Aorta (tissue), 5 donors: ENCODE results near the gene CYTH3. TPM values are rescaled to one million over a fixed set of nuclear protein-coding genes. Genes with fewer than 3 reads are reported as not detected.
"Not testable (repeated sequence)": the region's sequence is repeated elsewhere in the genome, so short reads cannot be mapped to it uniquely, and the experiment has no call there.

Experiments used
- ATAC-seq: fragments of 200-7000 bp; cut with Tn5 transposase; one replicate; pipeline ENCODE4 v1.9.1; 2022; ENCODE audit warnings: moderate library complexity; ENCODE audit not compliant: low FRiP score
- DNase-seq, 2 donors: peaks; one replicate each; pipeline ENCODE4 v3.0.0-alpha.2; 2020
- H3K27ac ChIP-seq, 2 donors: one replicate each; pipeline ENCODE4 v1.5.1; 2013; ENCODE audit warnings: low read length in 2 of 2, mild to moderate bottlenecking in 2 of 2, moderate library complexity in 2 of 2, control low read depth in 1 of 2, inconsistent platforms in 1 of 2, low read depth in 1 of 2
- H3K27me3 ChIP-seq, 2 donors: one replicate each; pipeline ENCODE4 v1.6.1; 2013; ENCODE audit warnings: control low read depth in 1 of 2, low read length in 1 of 2, mild to moderate bottlenecking in 1 of 2, moderate library complexity in 1 of 2; ENCODE audit not compliant: insufficient read depth in 2 of 2, control insufficient read depth in 1 of 2
- H3K36me3 ChIP-seq, 2 donors: one replicate each; pipeline ENCODE4 v1.6.1; 2013; ENCODE audit warnings: control low read depth in 1 of 2, low read length in 1 of 2, mild to moderate bottlenecking in 1 of 2; ENCODE audit not compliant: insufficient read depth in 2 of 2, control insufficient read depth in 1 of 2
- H3K4me1 ChIP-seq, 2 donors: one replicate each; pipeline ENCODE4 v1.6.1; 2013; ENCODE audit warnings: low read length in 2 of 2, control low read depth in 1 of 2, mild to moderate bottlenecking in 1 of 2, moderate library complexity in 1 of 2; ENCODE audit not compliant: insufficient read depth in 2 of 2, control insufficient read depth in 1 of 2
- H3K4me3 ChIP-seq, 2 donors: one replicate each; pipeline ENCODE4 v1.5.1; 2013; ENCODE audit warnings: low read length in 2 of 2, control low read depth in 1 of 2, mild to moderate bottlenecking in 1 of 2
- H3K9me3 ChIP-seq: one replicate; pipeline ENCODE4 v1.6.1; 2013; ENCODE audit warnings: mild to moderate bottlenecking, low read length; ENCODE audit not compliant: control insufficient read depth
- WGBS, 2 donors: extraction: QIAGEN DNeasy Blood & Tissue Kit; methylation state at CpG; one replicate each; pipeline ENCODE4 v1.1.7; 2013; 5-methylcytosine and 5-hydroxymethylcytosine counted together
- intact Hi-C, 2 donors: fragments of 100-400 bp; cut with DNase I; formaldehyde crosslinking; loops; one replicate each; pipeline versions ENCODE4 v1.14.2 to v1.15.0; 2022
- polyA plus RNA-seq, 2 donors: library from polyadenylated mRNA; stranded (reverse); fragments of 200-250 nt; gene quantifications; one replicate each; pipeline ENCODE4 v1.2.3, GENCODE V29; 2013
- total RNA-seq, 2 donors: library from RNA; stranded (reverse); fragmentation: NEBNext Ultra II Directional; extraction: Animal tissue kit (Norgen Biotek cat#: 25700); gene quantifications; one replicate each; pipeline ENCODE4 v1.2.1, GENCODE V29; 2021
- donor health status: healthy with polysubstance abuse.
- donor health status: Bipolar disorder and iron deficiency.
- donor health status: DM: no; HTN: no; CAD: no.
- donor health status: DM: no; HTN: no; CAD: no.
- donor health status: DM: yes; HTN: yes; CAD: no.

CYTH3 gene
- total and polyA plus RNA-seq, 4 donors: 20.2 to 63.7 (median 49.0) TPM

DNA sequence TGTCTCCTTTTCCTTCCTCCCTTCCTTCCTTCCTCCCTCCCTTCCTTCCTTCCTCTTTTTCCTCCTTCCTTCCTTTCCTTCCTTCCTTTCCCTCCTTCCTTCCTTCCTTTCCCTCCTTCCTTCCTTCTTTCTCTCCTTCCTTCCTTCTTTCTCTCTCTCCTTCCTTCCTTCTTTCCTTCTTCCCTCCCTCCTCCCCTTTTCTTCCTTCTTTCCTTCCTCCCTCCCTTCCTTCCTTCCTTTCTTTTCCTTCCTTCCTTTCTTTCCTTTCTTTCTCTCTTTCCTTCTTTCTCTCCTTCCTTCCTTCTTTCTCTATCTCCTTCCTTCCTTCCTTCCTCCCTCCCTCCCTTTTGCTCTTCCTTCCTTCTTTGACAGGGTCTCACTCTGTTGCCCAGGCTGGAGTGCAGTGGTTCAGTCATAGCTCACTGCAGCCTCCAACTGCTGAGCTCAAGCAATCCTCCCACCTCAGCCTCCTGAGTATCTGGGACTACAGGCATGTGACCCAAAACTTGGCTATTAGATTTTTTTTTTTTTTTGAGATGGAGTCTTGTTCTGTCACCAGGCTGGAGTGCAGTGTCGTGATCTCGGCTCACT is 15.9 kb upstream of the CYTH3 start:
- Histone ChIP-seq H3K27ac (no peak overlapping the region), H3K9me3 (no peaks in the 10 kb centered on the region), H3K4me1 (no peaks in the 10 kb centered on the region), H3K27me3 (no peaks in the 10 kb centered on the region), H3K36me3 (no peaks in the 10 kb centered on the region), H3K4me3 (no peak overlapping the region)
- intact Hi-C loops: no loop called here
- no peak for ATAC-seq
- DNase-seq: peak in 1 of 2 donors; percentile 2
- WGBS, 2 donors: 96 to 98% methylated on average over 2 of the region's 2 CpGs

DNA sequence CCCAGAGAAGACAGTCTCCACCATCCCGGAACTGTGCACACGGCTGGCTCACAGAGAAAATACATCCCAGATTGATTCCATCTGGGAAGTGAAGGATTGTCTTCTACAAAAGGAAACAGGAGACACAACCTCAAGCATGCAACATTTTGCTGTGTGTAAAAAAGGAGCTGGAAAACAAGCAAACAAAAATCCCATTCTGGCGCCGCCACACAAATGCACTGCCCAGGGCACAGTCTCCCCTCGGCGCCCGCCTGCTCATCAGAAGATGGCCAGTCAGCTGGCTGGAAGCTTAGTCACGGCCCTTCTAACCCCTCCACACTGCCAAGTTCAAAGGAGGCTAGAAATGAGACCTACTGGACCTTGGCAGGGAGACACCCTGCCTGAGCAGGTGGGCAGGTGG is 14.1 kb upstream of the CYTH3 start:
- DNase-seq (peak in 1 of 2 donors; percentile 58), ATAC-seq (no peak)
- Histone ChIP-seq H3K4me3 (no peak overlapping the region), H3K4me1 (no peaks in the 10 kb centered on the region), H3K9me3 (no peaks in the 10 kb centered on the region), H3K27ac (no peak overlapping the region), H3K36me3 (no peaks in the 10 kb centered on the region), H3K27me3 (no peaks in the 10 kb centered on the region)
- intact Hi-C loops: no loop called here
- 91 to 93% methylated on average over 8 of the region's 8 CpGs for WGBS, 2 donors

DNA sequence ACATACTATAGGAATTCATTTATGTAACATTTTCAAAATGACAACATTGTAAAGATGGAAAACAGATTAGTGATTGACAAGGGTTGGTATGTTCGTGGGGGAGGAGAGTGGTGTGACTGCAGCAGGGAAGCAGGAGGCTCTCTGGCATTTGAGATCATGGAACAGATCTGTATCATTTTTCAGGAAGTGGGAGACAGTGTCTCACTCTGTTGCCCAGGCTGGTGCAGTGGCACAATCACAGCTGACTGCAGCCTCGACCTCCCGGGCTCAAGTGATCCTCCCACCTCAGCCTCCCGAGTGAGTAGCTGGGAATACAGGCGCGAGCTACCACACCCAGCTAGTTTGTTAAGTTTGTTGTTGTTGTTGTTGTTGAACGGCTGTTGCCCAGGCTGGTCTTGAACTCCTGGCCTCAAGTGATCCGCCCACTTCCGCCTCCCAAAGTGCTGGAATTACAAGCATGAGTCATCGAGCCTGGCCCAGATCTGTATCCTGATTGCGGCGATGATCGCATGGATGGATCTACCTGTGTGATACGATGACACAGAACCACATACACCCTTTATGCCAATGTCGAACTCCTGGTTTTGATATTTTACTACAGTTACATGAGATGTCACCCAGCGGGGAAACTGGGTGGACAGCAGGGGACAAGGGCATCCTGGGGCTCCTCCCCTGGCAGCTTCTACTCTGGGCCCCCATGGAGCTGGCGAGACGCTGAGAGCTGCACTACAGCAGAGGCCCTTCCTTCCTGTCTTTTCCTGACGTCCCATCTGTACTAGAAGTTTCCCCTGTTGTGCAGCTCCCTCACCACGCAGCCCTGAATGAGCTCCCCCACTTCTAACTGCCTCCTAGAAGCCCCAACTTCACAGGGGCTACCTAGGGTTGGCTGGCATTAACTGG is 12.3 kb upstream of the CYTH3 start:
- Histone ChIP-seq H3K36me3 (no peaks in the 10 kb centered on the region), H3K27ac (no peak overlapping the region), H3K4me3 (no peak overlapping the region), H3K27me3 (no peaks in the 10 kb centered on the region), H3K4me1 (no peaks in the 10 kb centered on the region), H3K9me3 (no peaks in the 10 kb centered on the region)
- DNase-seq (peak in 1 of 2 donors; percentile 65), ATAC-seq (no peak)
- WGBS, 2 donors: 91 to 94% methylated on average over 20 of the region's 20 CpGs
- intact Hi-C loops: no loop called here

DNA sequence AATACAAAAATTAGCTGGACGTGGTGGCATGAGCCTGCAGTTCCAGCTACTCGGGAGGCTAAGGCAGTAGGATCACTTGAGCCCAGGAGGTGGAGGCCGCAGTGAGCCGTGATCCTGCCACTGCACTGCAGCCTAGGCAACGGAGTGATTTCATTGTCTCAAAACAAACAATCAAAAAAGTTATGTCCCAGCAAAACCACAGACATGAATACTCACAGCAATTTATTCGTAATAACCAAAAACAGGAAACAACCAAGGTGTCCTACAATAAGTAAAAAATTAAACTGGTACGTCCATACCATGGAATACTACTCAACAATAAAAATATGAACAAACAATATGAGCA is 11.6 kb upstream of the CYTH3 start:
- no peaks in the 10 kb centered on the region for H3K9me3 ChIP-seq
- H3K36me3 ChIP-seq: no peaks in the 10 kb centered on the region
- H3K27ac ChIP-seq: no peak overlapping the region
- no peak for ATAC-seq
- DNase-seq: peak in 1 of 2 donors; percentile 7
- H3K27me3 ChIP-seq: no peaks in the 10 kb centered on the region
- H3K4me1 ChIP-seq: no peaks in the 10 kb centered on the region
- intact Hi-C loops: no loop called here
- no peak overlapping the region for H3K4me3 ChIP-seq
- 96% methylated on average over 7 of the region's 7 CpGs for WGBS, 2 donors

DNA sequence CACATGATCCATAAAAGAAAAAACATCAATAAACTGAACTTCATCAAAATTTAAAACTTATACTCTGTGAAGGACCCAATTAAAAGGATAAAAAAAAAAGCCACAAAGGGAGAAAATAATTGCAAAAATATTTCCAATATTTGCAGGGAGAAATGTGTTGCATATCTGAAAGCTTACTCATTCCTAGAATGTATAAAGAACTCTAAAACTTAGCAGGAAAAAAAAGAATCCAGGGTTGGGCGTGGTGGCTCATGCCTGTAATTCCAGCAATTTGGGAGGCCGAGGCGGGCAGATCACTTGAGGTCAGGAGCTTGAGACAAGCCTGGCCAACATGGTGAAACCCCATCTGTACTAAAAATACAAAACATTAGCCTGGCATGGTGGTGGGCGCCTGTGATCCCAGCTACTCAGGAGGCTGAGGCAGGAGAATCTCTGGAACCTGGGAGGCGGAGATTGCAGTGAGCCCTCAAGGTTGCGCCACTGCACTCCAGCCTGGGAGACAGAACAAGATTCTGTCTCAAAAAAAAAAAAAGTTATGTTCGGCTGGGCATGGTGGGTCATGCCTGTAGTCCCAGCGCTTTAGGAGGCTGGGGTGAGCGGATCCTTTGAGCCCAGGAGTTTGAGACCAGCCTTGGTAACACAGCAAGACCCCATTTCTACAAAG is 11.1 kb upstream of the CYTH3 start:
- ATAC-seq, H3K4me3 ChIP-seq, H3K9me3 ChIP-seq, H3K4me1 ChIP-seq, intact Hi-C loops, H3K36me3 ChIP-seq, H3K27ac ChIP-seq, H3K27me3 ChIP-seq: not testable (repeated sequence)
- 81 to 86% methylated on average over 9 of the region's 9 CpGs for WGBS, 2 donors
- DNase-seq: peak in 1 of 2 donors; percentile 33

DNA sequence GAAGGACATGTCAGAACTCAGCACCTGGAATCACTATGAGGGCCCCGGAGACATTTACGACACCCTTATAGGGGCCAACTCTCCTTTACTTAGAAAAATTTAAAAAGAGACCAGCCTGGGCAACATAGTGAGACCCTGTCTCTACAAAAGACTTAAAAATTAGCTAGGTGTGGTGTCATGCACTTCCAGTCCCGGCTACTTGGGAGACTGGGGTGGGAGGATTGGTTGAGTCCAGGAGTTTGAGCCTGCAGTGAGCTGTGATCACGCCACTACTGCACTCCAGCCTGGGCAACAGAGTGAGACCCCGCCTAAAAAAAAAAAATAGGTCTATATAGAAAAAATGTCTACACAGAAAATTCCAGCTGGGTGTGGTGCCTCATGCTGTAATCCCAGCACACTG is 7.5 kb upstream of the CYTH3 start:
- no peak overlapping the region for H3K4me3 ChIP-seq
- intact Hi-C loops: no loop called here
- no peaks in the 10 kb centered on the region for H3K9me3 ChIP-seq
- no peak overlapping the region for H3K27ac ChIP-seq
- ATAC-seq: no peak
- H3K36me3 ChIP-seq: no peaks in the 10 kb centered on the region
- H3K4me1 ChIP-seq: no peaks in the 10 kb centered on the region
- peak in 1 of 2 donors; percentile 23 for DNase-seq
- 94 to 98% methylated on average over 5 of the region's 5 CpGs for WGBS, 2 donors
- H3K27me3 ChIP-seq: no peaks in the 10 kb centered on the region

DNA sequence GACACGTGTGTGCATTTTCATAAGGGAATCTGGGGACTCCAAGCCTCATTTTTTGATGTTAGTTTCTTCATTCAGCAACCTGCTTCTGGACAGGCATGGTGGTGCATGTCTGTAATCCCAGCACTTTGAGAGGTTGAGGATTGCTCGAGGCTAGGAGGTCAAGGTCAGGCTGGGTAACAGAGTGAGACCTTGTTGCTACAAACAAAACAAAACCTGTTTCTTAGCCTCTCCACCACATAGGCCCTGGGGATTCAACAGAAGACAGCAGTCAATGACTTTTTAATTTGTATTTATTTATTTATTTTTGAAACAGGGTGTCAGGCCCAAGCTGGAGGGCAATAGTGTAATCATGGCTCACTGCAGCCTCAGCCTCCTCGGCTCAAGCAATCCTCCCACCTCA is 6.9 kb upstream of the CYTH3 start:
- H3K27me3 ChIP-seq: no peaks in the 10 kb centered on the region
- H3K36me3 ChIP-seq: no peaks in the 10 kb centered on the region
- no peak overlapping the region for H3K27ac ChIP-seq
- H3K4me3 ChIP-seq: no peak overlapping the region
- ATAC-seq: no peak
- H3K4me1 ChIP-seq: no peaks in the 10 kb centered on the region
- no peak for DNase-seq
- H3K9me3 ChIP-seq: no peaks in the 10 kb centered on the region
- WGBS, 2 donors: 83 to 85% methylated on average over 3 of the region's 3 CpGs
- intact Hi-C loops: no loop called here

DNA sequence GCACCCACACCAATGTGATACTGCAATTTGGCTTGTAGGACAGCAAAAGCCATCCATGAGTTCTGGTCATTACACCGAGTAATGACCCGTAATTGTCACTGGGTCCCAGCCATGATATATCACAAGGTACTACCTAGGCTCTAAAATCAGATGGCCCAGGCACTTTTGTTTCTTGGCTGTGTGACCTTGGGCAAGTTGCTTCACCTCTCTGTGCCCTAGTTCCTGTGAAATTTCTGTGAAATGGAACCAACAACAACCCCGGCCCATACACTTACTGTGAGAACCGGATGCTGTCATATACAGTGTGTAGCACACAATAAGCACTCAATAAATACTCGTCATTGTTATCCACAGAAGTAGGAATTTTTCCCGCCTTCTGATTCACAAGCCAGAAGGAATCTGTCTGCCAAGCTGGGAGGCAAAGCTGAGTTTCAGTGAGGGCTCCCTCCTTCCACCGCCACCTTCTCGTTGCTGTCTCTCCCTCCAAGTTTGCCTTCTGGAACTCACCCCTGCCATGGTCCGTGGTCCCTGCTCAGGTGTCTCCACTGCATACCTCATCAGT is 6.4 kb upstream of the CYTH3 start:
- Histone ChIP-seq H3K9me3 (no peaks in the 10 kb centered on the region), H3K36me3 (no peaks in the 10 kb centered on the region), H3K4me1 (no peaks in the 10 kb centered on the region), H3K27me3 (no peaks in the 10 kb centered on the region), H3K4me3 (no peak overlapping the region), H3K27ac (no peak overlapping the region)
- intact Hi-C loops: no loop called here
- peak in 1 of 2 donors; percentile 36 for DNase-seq
- WGBS, 2 donors: 92 to 95% methylated on average over 9 of the region's 9 CpGs
- ATAC-seq: no peak
